HG03064 (cell line): Measurements from ENCODE around the gene CCN5.
"Not testable (repeated sequence)": the region's sequence is repeated elsewhere in the genome, so short reads cannot be mapped to it uniquely, and the experiment has no call there.

Source experiments
- ATAC-seq: cut with Tn5 transposase; IDR thresholded peaks from one replicate; pipeline ENCODE4 v1.9.1; 2021; ENCODE audit warnings: low read depth; ENCODE audit not compliant: unreplicated experiment

CCN5 gene, protein sequence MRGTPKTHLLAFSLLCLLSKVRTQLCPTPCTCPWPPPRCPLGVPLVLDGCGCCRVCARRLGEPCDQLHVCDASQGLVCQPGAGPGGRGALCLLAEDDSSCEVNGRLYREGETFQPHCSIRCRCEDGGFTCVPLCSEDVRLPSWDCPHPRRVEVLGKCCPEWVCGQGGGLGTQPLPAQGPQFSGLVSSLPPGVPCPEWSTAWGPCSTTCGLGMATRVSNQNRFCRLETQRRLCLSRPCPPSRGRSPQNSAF

DNA sequence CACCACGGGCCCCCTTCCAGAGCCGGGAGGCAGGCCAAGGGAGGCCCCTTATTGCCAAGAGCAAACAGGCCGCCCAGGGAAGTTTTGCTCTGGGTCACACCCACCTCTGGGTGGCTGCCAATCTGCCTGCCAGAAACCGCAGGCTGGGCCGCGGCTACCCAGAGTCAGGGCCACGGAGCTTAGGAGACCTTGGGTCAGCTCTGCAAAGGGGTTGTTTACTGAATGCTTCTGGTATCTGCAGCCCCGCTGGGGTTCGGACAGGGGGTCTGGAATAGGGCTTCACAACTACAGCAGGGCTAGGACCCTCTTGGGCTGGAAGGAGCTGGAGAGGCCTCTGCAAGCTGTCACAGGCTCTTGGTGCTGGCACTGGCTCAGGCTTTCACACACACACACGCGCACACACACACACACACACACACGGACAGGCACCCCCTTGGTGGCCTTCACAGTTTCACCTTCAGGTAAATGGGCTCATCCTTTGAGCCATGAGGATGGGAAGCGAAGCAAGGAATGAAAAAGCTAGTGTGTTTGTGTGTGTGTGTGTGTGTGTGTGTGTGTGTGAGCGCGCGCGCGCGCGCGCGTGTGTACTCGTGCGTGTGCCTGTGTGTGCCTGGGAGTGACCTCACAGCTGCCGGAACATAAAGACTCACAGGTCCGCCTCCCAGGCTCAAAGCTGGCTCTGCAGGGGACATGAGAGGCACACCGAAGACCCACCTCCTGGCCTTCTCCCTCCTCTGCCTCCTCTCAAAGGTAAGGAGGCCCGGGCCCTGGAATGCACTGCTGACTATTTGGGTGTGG, at the start of gene CCN5:
TSS of gene CCN5 (plus strand) at position 669 of the 798 bp plus-strand sequence. CDS start at position 691, 22 bp downstream.
- no peak for ATAC-seq

DNA sequence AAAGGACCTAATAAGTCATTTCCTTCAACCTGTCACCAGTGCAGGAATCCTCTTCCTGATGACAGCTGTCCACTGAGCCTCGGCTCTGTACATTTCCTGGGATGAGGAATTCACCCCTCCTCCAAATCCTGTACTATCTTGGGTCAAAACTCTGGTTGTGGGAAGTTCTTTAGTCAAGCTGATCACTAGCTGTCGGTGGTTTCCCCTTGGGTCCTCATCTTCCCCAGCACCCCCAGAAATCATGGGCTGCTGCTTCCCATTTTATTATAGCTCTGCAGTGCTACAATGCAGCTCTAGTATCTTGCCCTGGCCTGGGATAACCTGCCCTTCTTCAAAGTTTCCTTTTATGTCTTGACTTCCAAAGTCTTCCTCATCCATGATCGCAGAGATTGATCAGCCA, 49.1 kb upstream of the CCN5 start:
- no peak for ATAC-seq

DNA sequence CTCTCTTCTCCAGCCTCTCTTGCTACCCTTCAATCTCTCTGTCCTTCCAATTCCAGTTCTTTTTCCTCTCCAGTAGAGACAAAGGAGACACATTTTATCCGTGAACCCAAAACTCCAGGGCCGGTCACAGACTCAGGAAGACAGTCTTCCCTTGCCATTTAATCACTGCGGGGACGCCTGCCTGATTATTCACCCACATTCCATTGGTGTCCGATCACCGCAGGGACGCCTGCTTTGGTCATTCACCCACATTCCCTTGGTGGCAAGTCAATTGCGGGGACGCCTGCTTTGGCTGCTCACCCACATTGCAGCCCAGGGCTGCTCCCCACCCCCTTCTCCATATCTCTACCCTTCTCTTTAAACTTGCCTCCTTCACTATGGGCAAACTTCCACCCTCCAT, 44.3 kb upstream of the CCN5 start:
- not testable (repeated sequence) for ATAC-seq

DNA sequence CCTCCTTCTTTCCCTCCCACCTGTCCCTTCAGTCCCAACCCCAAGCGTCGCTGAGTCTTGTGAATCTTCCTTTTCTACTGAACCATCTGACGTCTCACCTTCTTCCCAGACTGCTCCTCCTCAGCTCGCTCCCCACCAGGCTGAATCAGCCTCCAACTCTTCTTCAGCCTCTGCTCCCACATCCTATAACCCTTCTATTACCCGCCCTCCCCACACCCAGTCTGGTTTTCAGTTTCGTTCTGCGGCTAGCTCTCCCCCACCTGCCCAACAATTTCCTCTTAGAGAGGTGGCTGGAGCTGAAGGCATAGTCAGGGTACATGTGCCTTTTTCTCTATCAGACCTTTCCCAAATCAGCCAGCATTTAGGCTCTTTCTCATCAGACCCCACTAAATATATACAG, 43.6 kb upstream of the CCN5 start:
- ATAC-seq: not testable (repeated sequence)

DNA sequence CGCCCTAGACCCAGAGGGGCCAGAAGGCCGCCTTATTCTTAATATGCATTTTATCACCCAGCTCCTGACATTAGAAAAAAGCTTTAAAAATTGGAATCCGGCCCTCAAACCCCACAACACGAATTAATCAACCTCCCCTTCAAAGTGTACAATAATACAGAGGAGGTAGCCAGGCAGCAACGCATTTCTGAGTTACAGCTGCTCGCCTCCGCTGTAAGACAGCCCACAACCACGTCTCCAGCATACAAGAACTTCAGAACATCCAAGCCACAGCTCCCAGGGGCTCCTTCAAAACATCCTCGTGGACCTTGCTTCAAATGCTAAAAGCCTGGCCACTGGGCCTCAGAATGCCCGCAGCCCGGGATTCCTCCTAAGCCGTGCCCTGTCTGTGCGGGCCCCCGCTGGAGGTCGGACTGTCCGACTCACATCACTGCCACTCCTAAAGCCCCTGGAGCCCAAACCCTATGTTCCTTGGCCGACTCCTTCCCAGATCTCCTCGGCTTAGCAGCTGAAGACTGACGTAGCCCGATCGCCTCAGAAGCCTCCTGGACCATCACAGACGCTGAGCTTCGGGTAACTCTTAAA, 42.8 kb upstream of the CCN5 start:
- not testable (repeated sequence) for ATAC-seq

DNA sequence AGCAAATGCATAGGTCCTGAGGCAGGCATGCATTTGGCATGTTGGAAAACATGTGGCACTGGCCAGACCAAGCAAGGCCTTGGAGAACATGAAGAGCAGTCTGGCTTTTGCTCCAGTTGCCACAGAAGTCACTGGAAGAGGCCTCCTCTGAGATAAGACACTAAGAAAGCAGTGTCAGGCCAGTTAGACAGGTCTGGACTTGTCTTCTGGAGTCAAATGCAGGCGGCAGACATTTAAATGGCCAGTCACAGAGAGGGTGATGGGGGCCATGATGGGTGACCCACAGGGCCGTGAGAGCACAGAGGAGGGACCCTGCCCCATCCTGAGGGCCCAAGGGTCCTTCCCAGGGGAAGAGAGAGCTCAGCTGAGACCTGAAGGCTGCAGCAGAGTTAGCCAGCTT, 36.9 kb upstream of the CCN5 start:
- no peak for ATAC-seq

DNA sequence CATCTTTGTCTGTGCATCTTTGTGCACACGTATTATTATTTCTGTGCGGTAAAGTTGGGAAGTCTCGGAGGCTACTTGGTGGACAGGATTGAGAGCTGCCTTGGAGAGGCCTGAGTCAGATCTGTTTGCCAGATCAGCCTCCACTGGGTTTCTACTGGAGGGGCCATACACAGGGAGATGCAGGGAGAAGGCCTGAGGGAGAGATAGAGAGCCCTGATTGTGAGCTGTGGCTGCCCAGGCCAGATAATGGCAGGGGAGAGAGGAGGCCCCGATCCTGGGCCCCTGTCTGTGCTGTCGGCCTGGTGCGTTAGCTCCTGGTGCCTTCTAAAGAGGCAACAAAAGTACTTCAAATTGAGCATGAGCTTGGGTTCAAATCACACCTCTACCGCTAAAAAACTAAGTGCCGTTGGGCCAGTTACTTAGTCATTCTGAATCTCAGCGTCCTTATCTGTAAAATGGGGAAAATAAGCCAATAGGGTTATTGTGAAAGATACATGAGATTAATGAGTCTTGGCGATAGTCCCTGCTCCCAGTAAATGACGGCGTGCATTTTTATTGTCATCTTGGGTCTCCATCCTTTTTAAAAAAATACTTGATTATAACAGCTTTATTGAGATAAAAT, 36.1 kb upstream of the CCN5 start:
- ATAC-seq: no peak

DNA sequence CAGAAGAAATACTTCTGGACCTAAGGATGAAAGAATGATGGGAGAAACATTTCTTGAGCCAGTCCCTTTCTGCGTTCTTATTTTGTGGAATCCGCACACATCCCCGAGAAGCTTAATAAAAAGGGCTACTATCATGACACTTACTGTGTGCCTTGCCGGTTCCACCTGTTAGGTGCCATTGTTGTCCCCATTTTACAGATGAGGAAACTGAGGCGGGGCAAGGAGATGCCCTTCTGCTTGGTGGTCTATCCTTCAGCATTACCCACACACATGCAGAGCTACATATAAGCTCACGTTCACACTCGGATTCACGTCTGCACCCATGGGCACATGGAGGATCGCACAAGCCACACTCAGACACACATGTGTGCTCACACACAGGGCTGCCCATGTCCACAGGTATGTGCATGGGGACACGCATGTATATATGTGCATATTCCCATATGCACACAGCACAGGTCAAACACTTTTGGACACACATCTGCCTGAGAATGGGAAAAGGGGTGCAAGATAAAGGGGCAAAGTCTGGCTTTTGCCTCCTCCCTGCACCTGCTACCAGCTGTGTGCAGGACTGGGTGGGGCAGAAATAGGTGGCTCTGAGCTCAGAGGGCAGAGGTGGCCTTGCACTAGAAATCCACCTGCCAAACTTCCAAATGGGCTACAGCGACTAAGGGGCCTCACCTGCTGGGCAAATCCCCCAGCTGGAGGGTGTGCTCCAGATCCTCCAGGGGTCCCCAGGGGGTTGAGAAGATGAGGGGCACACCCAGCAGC, 33.2 kb upstream of the CCN5 start:
- no peak for ATAC-seq

DNA sequence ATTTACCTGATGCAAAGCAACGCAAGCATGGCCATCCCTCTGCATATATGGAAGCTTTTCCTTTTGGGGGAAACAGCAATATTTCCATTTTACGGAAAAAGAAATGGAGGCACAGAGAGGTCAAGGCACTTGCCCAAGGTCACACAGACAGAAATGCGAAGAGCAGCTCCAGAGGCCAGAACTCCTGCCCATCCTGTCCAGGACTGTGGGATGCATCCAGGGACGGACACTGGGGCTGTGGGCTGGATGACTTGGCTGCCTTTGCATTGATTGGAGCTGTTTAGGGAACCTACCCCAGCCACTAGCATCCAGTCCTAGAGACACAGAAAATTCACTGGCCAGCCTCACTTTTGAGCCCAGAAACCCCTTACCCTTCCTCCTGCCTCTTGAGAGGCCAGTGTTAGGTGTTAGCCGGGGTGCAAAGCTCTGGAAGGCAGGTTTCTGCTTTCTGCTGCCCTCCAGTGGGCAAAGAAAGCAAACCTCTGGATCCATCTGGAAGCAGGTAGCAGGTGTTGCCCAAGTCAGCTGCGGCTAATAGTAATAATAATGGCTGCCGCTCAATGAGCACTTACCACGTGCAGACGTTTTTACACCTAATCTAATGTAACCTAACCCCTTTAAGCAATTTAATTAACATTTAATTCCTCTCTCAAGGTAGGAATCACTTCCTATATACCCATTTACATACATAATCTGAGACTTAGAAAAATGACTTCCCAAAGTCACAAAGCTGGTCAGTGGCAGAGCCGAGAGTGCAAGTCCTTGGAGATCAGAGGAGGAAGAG, 31.7 kb upstream of the CCN5 start:
- ATAC-seq: no peak

DNA sequence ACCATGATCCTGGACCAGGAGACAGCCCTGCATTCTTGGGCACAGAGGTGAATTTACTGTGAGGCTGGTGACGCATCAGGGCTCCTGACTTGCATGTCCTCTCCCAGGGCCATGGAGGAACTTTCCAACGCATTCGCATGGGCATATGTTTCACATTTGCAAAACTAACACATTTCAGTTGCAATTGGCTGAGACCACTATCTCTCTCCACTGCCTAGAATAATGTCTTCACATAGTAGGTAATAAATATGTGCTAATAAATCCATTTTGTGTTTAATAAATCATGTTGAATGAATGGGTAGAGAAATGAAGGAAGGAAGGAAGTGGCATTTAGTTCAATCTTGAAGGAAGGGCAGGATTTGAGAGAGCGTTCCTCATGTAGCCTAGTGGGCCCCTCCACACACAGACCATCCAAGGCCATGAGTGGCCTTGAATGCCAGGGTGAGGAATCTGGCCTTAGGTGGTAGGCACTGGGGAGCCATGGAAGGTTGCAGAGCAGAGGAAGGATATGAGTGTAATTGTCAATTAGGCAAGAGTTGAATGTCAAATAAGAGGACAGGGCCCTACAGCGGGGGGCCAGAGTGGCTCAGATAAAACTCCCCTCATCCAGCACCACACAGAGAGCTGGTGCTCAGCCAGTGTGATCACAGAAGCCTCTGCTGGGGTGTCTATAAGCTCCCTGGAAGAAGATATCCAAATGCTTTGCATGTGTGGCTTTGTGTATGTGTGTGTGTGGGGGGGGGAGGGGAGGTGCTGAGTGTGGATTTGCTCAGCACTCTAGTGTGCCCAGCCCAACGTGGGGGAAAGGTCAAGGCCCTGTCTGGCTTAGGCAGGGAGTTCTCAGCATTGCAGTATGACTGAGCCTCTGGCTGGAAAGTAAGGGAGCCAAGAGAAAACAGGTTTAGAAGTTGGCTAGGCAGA, 30.9 kb upstream of the CCN5 start:
- ATAC-seq: no peak

DNA sequence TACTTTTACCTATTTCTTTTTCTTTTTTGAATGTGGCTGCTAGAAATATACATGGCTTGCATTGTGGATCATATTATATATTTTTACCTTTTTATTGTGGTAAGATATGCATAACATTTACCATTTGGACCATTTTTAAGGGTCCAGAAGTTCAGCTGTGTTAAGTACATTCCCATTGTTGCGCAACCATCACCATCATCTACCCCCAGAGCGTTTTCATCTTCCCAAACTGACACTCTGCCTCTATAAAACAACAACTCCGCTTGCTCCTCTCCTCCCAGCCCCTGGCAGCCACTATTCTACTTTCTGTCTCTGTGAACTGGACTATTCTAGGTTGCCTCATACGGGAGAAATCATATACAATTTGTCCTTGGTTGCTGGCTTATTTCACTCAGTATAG, 28.2 kb upstream of the CCN5 start:
- ATAC-seq: no peak

DNA sequence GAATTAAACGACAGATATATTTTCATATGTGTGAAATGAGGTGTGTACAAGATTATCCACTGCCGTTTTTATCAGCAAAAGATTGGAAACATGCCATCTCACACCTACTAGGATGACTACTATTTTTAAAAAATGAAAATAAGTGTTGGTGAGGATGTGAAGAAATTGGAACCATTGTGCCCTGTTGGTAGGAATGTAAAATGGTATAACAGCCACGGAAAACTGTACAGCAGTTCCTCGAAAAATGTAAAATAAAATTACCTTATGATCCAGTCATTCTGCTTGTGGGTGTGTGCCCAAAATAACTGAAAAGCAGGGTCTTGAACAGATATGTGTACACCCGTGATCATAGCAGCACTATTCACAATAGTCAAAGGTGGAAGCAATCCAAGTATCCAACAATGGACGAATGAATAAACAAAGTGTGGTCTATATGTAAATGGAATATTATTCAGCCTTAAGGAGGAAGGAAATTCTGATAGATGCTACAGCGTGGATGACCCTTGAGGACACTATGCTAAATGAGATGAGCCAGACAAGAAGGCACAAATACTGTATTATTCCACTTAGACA, 27.0 kb upstream of the CCN5 start:
- ATAC-seq: no peak

DNA sequence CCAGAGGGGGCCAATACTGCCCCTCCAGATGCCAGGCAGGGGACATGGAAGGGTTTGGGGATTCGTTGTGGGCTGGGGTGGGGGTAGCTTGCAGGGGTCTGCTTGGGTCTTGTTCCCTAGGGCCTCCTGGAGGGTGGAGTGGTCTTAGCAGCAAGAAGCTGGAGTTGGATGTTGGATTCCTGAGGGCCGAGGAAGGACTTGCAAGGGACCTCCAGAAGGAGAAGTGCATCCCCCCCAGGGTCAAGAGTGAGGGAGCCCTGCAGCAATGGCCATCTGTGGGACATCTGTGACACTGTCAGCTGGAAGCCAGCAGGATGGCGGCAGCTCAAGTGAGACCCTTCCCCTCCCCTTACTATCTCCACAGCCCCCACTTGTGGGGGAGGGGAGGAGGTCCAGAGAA, 25.4 kb upstream of the CCN5 start:
- no peak for ATAC-seq

DNA sequence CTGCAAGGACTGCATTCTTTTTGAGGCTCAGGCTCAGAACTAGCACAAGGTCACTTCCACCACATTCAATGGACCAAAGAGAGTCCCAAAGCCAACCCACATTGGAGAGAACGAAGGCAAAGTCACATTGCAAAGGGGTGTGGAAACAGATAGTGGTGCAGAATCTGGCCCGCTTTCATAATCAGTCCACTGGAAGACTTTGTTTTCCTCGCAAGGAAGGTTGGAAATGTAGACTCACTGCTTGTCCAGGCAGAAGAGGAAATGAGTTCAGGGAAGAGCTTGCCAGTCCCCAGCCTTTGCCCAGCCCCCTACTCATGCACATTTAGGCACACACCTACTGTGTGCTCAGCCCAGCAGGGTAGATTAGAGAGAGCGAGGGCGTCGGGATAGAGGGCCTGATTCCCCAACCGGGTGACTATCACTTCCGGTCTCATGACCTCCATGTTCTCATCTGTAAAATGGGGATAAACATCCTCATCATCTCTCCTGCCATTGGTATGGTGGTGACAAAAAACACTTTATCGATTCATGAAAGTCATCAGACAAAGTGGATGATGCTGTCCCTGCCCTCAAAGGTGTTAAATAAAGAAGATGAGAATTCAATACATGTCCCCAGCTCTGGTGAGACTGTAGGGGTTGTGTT, 24.3 kb upstream of the CCN5 start:
- ATAC-seq: no peak

DNA sequence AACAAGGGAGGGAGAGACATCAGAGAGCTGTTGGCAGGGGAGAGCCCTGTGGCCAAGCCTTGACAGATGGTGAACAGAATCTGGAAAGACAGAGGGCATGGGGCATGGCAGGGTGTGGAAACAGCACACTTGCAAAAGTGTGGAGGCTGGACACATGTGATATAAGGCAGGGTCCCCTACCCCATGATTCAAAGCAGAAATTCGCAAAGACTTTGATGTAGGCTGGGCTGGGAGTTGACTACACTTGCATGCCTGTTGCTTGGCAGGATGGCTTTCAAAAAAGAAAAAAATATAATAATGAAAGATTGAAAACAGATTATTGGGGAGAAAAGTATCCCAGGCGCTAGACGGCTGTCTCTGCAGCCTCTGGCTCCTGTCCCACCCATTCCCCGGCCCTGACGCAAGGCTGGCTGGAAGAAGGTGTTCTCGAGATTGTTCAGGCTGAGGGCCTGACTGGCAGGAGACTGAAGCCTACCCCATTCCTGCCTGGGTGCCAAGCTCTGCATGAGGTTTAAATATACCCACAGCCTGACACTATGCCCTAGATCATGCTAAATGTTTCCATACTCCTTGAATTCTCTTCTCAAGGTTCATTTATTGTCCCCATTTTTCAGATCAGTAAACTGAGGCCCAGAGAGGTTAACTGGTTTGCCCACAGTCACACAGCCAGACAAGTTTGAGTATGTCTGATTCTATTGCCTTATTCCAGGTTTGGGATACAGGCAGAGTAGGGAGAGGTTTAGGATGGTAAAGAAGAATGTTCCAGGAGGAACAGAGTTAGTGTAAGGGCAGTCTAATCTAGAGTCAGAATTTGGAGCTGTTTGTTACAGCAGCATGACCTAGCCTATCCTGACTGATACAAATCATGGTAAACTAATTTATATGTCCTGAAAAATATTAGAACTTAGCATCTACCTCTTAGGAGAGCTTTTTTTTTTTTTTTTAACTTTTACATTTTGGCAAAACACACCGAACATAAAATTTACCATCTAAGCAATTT, 23.4 kb upstream of the CCN5 start:
- ATAC-seq: no peak

DNA sequence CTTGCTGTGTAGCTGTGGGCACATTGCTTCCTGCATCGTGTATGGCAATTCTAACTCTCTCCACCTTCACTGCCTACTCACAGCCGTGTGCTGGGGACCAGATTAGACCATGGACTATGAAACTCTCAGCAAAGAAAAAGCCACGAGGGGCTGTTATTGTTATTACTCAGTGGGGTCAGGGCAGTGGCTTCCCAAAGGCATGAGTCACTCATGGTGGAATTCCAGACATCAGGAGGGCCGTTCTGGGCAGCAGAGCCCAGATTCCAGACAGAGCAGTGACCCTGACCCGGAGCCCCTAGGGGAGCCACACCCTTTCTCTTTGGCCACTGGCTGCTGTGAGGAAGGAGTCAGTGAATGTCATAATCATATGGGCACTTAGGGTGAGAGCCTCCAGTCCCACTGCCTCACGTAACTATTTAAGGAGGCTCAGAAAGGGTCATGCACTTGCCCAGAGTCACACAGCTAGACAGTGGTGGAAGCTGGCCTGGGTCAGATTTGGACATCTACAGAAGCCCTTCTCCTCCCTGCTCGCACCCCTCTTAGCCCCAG, 22.2 kb upstream of the CCN5 start:
- ATAC-seq: no peak

DNA sequence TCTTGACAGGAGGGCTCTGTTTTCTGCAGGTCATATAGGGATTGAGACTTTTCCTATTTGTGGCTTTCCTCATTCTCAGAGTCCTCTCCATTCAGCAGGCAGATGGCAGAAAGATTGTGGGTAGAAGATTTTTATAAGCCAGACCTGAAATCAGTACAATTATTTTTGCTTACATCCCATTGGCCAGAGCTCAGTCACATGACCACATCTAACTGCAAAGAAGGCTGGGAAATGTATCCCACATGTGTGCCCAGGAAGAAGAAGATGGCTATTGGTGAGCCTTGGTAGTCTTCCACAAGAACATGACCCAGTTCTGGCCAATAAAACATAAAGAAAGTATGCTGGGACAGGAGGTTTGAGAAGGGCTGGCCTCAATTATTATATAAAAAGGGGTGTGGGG, 21.5 kb upstream of the CCN5 start:
- ATAC-seq: no peak
